Lung (tissue), 12 donors: ENCODE measurements around the gene MRPS2. TPM values are rescaled to one million over a fixed set of nuclear protein-coding genes. Genes with fewer than 3 reads are reported as not detected.
"Not testable (repeated sequence)": the region's sequence is repeated elsewhere in the genome, so short reads cannot be mapped to it uniquely, and the experiment has no call there.

ENCODE experiments used
- ATAC-seq: fragments of 200-7000 bp; cut with Tn5 transposase; one replicate; pipeline ENCODE4 v1.9.1; 2020; ENCODE audit warnings: moderate number of reproducible peaks; ENCODE audit not compliant: insufficient read depth, low FRiP score
- DNase-seq, 3 donors: peaks; one replicate each; pipeline ENCODE4 v3.0.0-alpha.2; 2013 to 2017
- H3K27ac ChIP-seq, 2 donors: one replicate each; pipeline ENCODE4 v1.5.1; 2013; ENCODE audit warnings: mild to moderate bottlenecking in 2 of 2, moderate library complexity in 2 of 2, control low read depth in 1 of 2, inconsistent platforms in 1 of 2, low read depth in 1 of 2, low read length in 1 of 2
- H3K27me3 ChIP-seq, 3 donors: one replicate each; pipeline ENCODE4 v1.5.1; 2013; ENCODE audit warnings: low read length in 2 of 3; ENCODE audit not compliant: control insufficient read depth in 3 of 3, insufficient read depth in 3 of 3
- H3K36me3 ChIP-seq, 4 donors: one replicate each; pipeline ENCODE4 v1.5.1; 2013; ENCODE audit warnings: low read length in 4 of 4, mild to moderate bottlenecking in 1 of 4, moderate library complexity in 1 of 4; ENCODE audit not compliant: control insufficient read depth in 4 of 4, insufficient read depth in 4 of 4
- H3K4me1 ChIP-seq, 5 donors: one replicate each; pipeline ENCODE4 v1.5.1; 2013; ENCODE audit warnings: low read length in 5 of 5, mild to moderate bottlenecking in 2 of 5, moderate library complexity in 1 of 5; ENCODE audit not compliant: control insufficient read depth in 5 of 5, insufficient read depth in 5 of 5
- H3K4me3 ChIP-seq: one replicate; pipeline ENCODE4 v1.5.1; 2013; ENCODE audit warnings: mild to moderate bottlenecking, control low read depth, moderate library complexity
- H3K9ac ChIP-seq, 2 donors: one replicate each; pipeline ENCODE4 v1.5.1; 2013; ENCODE audit warnings: low read length in 2 of 2, control low read depth in 1 of 2; ENCODE audit not compliant: insufficient read depth in 1 of 2
- H3K9me3 ChIP-seq, 4 donors: one replicate each; pipeline ENCODE4 v1.5.1; 2013; ENCODE audit warnings: low read length in 3 of 4, mild to moderate bottlenecking in 1 of 4, moderate library complexity in 1 of 4; ENCODE audit not compliant: control insufficient read depth in 4 of 4, insufficient read depth in 3 of 4
- WGBS, 2 donors: extraction: QIAGEN DNeasy Blood & Tissue Kit; methylation state at CpG; one replicate each; pipeline ENCODE4 v1.1.7; 2013; 5-methylcytosine and 5-hydroxymethylcytosine counted together
- polyA plus RNA-seq, 2 donors: library from polyadenylated mRNA; stranded (reverse); fragments of 200-250 nt; gene quantifications; one replicate each; pipeline ENCODE4 v1.2.1, GENCODE V29; 2013
- total RNA-seq, 2 donors: library from RNA; depleted of rRNA in 1 of 2; stranded (reverse); fragments of >200 nt in 1 of 2; gene quantifications; one replicate each; pipeline ENCODE4 v1.2.1, GENCODE V29; 2014 to 2021
- TF ChIP-seq, protein P1 (sequence below): IDR thresholded peaks from 2 replicates; pipeline ENCODE4 v1.5.1; 2012; ENCODE audit warnings: mild to moderate bottlenecking; ENCODE audit errors: control extremely low read depth, extremely low read depth
- donor health status: control.
- donor health status: control.
- donor health status: Bipolar disorder and iron deficiency.
- donor health status: healthy.
- donor health status: DM: yes; HTN: yes; CAD: no.

Gene MRPS2
- total and polyA plus RNA-seq, 4 donors: 18.2 to 42.0 (median 31.8) TPM

DNA sequence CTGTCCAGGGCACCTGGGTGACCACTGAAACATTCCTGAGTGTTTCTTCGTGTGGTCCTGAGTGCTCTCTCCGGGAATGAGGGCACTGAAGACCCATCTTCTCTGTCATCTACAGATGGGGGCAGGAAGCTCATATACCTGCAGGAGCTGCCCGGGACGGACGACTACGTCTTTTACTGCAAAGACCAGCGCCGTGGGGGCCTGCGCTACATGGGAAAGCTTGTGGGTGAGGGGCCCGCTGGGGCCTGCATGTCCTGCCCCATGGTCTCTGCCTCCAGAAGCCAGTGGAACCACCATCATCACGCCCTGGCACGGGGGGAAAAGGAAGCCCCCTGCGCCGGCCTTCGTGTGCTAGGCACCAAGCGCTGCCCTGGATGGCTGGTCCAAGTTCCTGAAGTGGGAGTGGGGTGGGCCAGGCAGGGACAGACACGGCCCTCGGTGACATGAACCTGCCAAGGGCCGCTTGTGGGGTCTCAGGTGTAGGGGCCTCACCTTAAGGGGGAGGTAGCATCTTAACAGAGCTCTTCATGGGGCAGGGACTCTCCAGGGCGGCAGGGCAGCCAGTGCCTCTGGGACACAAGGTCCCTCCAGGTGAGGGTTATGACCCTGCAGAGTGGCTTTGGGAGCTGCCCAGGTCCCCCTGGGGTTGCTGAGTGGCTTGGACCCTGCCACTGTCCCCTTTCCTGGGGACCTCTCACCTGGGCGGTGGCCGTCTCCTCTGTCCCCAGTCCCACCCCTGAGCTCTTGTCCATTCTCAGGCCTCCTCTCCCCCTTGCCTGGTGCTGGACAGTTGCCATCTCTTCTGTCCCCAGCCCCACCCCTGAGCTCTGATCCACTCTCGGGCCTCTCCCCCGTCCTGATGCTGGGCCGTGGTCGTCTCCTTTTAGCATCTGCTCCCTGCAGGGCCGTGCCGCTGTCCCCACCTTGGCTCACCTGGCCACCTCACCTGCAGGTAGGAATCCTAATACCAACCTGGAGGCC is 47.6 kb downstream of the MRPS2 start:
- DNase-seq (no peak), ATAC-seq (no peak)
- H3K9me3 ChIP-seq: no peaks in the 10 kb centered on the region
- H3K4me1 ChIP-seq: peaks cover 0 to 8% (median 0%) of the 10 kb centered on the region in 5 donors
- H3K27me3 ChIP-seq: no peaks in the 10 kb centered on the region
- TF ChIP-seq, protein P1, sequence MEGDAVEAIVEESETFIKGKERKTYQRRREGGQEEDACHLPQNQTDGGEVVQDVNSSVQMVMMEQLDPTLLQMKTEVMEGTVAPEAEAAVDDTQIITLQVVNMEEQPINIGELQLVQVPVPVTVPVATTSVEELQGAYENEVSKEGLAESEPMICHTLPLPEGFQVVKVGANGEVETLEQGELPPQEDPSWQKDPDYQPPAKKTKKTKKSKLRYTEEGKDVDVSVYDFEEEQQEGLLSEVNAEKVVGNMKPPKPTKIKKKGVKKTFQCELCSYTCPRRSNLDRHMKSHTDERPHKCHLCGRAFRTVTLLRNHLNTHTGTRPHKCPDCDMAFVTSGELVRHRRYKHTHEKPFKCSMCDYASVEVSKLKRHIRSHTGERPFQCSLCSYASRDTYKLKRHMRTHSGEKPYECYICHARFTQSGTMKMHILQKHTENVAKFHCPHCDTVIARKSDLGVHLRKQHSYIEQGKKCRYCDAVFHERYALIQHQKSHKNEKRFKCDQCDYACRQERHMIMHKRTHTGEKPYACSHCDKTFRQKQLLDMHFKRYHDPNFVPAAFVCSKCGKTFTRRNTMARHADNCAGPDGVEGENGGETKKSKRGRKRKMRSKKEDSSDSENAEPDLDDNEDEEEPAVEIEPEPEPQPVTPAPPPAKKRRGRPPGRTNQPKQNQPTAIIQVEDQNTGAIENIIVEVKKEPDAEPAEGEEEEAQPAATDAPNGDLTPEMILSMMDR: no peak
- no peak overlapping the region for H3K9ac ChIP-seq
- H3K36me3 ChIP-seq: no peaks in the 10 kb centered on the region
- WGBS, 2 donors: 78 to 79% methylated on average over 28 of the region's 28 CpGs
- no peak overlapping the region for H3K27ac ChIP-seq
- H3K4me3 ChIP-seq: no peak overlapping the region

DNA sequence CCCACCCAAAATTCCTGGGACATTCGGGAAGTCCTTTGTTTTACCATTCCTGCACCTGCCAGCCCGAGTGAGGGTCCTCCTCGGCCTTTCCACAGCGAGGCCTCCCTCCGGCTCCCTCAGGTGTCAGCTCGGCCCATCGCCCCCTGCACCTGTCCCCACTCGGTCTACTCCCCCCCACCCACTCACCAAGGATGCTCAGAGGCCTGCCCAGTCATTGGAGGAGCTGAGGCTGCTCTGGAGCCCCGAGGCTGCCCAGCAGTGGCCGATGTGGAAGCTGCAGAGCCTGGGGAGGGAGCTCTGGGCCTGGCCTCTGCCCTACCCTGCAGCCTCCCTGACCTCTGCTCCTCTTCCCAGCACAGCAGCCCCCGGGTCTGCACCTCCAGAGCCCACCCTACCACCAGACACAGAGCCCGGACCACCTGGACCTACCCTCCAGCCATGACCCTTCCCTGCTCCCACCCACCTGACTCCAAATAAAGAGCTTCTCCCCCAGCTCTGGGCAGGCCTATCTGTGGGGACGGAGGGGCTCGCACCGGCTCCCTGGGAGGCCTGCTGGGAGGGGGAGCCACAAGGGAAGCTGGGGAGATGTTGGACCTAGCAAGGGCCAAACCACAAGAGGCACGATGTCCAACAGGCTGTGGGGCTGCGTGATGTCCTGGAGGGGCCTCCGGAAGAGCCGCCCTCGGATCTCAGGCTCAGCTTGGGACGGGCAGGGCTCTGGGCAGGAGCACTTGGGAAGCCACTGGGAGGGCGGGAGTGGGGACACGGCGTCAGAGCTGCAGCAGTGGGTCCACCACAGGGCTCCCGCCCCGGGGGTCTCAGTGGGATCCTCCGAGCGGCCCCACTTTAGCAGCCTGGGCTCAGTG is 49.2 kb downstream of the MRPS2 start:
- H3K4me3 ChIP-seq, ATAC-seq, H3K9me3 ChIP-seq, H3K36me3 ChIP-seq, H3K4me1 ChIP-seq, DNase-seq, H3K9ac ChIP-seq, H3K27me3 ChIP-seq, H3K27ac ChIP-seq: not testable (repeated sequence)
- 82 to 89% methylated on average over 24 to 28 of the region's 28 CpGs for WGBS, 2 donors

DNA sequence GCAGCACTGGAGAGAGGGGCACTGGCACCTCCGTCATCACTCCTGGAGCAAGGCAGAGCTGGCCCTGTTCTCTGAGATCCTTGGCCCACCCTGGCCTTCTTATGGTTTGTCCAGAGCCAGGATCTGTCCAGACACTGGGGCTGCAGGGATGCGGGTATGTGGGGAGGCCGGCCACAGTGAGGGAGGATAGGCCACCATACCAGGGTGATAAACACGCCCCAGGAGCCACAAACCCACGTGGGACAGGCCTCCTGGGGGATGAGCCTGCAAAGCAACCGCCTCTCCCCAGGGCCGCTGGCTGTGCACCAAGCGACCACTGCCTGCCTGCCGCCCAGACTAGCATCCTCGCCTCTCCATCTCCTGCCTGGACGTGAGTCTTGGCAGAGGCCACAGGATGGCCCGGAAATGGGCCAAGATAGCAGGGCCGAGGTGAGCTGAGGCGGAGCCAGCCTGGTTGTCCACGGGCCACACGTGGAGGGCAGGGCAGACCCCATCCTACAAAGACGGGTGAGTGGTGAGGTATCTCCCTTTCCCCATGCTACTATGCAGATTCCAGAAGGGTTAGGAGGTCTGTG is 49.9 kb downstream of the MRPS2 start:
- WGBS, 2 donors: 78 to 84% methylated on average over 17 of the region's 17 CpGs
- H3K27me3 ChIP-seq: peaks cover 0 to 2% (median 0%) of the 10 kb centered on the region in 3 donors
- H3K27ac ChIP-seq: no peak overlapping the region
- no peak overlapping the region for H3K9ac ChIP-seq
- ATAC-seq: no peak
- no peak overlapping the region for H3K4me3 ChIP-seq
- no peaks in the 10 kb centered on the region for H3K9me3 ChIP-seq
- TF ChIP-seq, protein P1: no peak
- DNase-seq: no peak
- H3K4me1 ChIP-seq: no peaks in the 10 kb centered on the region
- H3K36me3 ChIP-seq: no peaks in the 10 kb centered on the region
